Testis (tissue), 2 donors: Measurements from ENCODE around the gene PRMT9.

Experiments used
- POLR2A ChIP-seq: fragments of 450-650 bp; IDR thresholded peaks from one replicate; pipeline ENCODE4 v1.6.1; 2017; ENCODE audit warnings: antibody characterized with exemption, mild to moderate bottlenecking, moderate library complexity
- TF ChIP-seq, protein P1 (sequence below), 3 experiments: fragments of 450-650 bp in 2 of 3; fragments of 200-600 bp in 1 of 3; sonication (generic) in 1 of 3; IDR thresholded peaks; one replicate each; pipeline ENCODE4 v1.5.1; 2016 to 2019; ENCODE audit warnings: antibody characterized with exemption in 3 of 3, mild to moderate bottlenecking in 2 of 3, moderate library complexity in 1 of 3

DNA sequence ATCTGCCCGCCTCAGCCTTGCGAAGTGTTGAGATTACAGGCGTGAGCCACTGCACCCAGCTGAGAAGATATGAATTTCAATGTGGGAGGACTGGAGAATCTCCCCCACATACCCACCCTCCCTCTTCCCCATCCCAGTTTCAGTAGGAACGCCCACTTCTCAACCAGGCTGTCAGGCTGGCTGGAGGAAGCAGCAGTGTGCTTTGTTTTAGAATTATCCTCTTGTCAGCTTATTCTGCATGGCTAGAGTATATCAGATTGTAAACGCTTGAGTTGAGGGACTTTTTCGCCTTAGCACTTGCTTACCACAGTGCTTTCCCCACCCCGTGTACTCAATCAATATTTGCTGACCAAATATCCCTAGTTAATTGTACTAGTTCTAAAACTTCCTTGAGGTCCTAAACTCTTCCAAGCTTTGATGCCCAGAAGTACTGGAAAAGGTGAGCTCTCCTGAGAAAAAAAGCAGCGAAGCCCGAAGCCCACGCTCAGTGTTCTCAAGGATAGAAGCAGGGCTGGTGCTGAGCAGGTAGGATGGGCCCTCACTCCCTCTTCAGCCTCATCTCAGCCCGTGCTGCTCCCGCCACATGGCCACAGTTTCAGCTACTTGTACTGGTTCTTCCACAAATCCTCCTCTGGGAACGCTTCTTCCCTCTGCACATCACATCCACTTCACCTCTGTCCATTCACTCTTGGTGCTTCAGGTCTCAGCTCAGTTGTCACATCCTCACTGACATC is 40.7 kb upstream of the PRMT9 start:
- TF ChIP-seq, protein P1, sequence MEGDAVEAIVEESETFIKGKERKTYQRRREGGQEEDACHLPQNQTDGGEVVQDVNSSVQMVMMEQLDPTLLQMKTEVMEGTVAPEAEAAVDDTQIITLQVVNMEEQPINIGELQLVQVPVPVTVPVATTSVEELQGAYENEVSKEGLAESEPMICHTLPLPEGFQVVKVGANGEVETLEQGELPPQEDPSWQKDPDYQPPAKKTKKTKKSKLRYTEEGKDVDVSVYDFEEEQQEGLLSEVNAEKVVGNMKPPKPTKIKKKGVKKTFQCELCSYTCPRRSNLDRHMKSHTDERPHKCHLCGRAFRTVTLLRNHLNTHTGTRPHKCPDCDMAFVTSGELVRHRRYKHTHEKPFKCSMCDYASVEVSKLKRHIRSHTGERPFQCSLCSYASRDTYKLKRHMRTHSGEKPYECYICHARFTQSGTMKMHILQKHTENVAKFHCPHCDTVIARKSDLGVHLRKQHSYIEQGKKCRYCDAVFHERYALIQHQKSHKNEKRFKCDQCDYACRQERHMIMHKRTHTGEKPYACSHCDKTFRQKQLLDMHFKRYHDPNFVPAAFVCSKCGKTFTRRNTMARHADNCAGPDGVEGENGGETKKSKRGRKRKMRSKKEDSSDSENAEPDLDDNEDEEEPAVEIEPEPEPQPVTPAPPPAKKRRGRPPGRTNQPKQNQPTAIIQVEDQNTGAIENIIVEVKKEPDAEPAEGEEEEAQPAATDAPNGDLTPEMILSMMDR (IDR thresholded peaks at IDR 0.05): no peak
- TF ChIP-seq POLR2A: no peak
